Keratinocyte (primary cell): ENCODE data around the gene ZBTB20.

Experiments
- CTCF ChIP-seq, 3 experiments: IDR thresholded peaks in 1 of 3; conservative IDR thresholded peaks in 1 of 3; optimal IDR thresholded peaks in 1 of 3; 2 replicates in 2 of 3; 3 replicates in 1 of 3; pipeline versions ENCODE3 to v1.5.1; 2011; ENCODE audit warnings: low read length in 3 of 3, mild to moderate bottlenecking in 3 of 3, moderate library complexity in 2 of 3, control low read depth in 1 of 3, inconsistent platforms in 1 of 3; ENCODE audit not compliant: insufficient read depth in 2 of 3; ENCODE audit errors: extremely low read depth in 1 of 3
- EZH2 ChIP-seq: IDR thresholded peaks from one replicate; pipeline ENCODE4 v1.6.1; 2012; ENCODE audit warnings: inconsistent platforms, mild to moderate bottlenecking, low read length, moderate library complexity

GRCh38 chr3:114442246-114442645 is 704.8 kb downstream of the ZBTB20 start:
- TF ChIP-seq CTCF (optimal IDR thresholded peaks at IDR 0.05 in 1 of 3, IDR thresholded peaks at IDR 0.05 in 1 of 3, conservative IDR thresholded peaks at IDR 0.05 in 1 of 3; ENCODE audit: extremely low read depth in 1 of 3, insufficient read depth in 2 of 3, low read length in 3 of 3) (no peak), EZH2 (no peak)
